Mucosa of descending colon (tissue), 3 donors: Measurements from ENCODE around the gene FGR. TPM values are rescaled to one million over a fixed set of nuclear protein-coding genes. Genes with fewer than 3 reads are reported as not detected.

Source experiments
- ATAC-seq: fragments of 200-7000 bp; cut with Tn5 transposase; one replicate; pipeline ENCODE4 v1.9.1; 2020; ENCODE audit warnings: mild to moderate bottlenecking, moderate library complexity
- DNase-seq, 3 donors: peaks; one replicate each; pipeline ENCODE4 v3.0.0-alpha.2; 2020
- H3K36me3 ChIP-seq: fragments of 200-600 bp; one replicate; pipeline ENCODE4 v1.8.0; 2021; ENCODE audit warnings: low read depth, mild to moderate bottlenecking
- H3K4me1 ChIP-seq: fragments of 200-600 bp; one replicate; pipeline ENCODE4 v1.8.0; 2021; ENCODE audit warnings: low read depth, mild to moderate bottlenecking
- H3K4me3 ChIP-seq: fragments of 200-600 bp; one replicate; pipeline ENCODE4 v1.8.0; 2021; ENCODE audit warnings: mild to moderate bottlenecking
- H3K9me3 ChIP-seq: fragments of 200-600 bp; one replicate; pipeline ENCODE4 v1.8.0; 2021; ENCODE audit warnings: mild to moderate bottlenecking
- CTCF ChIP-seq: fragments of 200-600 bp; IDR thresholded peaks from one replicate; pipeline ENCODE4 v1.8.0; 2022; ENCODE audit warnings: antibody characterized with exemption, mild to moderate bottlenecking
- intact Hi-C, 2 donors: fragments of 100-400 bp; cut with DNase I in 1 of 2; cut with micrococcal nuclease in 1 of 2; formaldehyde crosslinking; loops; one replicate each; pipeline versions ENCODE4 v1.11.0 to v1.11.1; 2022; cut with DNase I, micrococcal nuclease
- total RNA-seq, 3 donors: library from RNA; stranded (reverse); fragmentation: NEBNext Ultra II Directional in 2 of 3; extraction: Animal tissue kit (Norgen Biotek cat#: 25700) in 2 of 3; gene quantifications; one replicate each; pipeline versions ENCODE4 v1.2.1 to v1.2.4, GENCODE V29; 2021 to 2023
- donor health status: DM: no; HTN: no; CAD: no; lungs with moderate emphysema.
- donor health status: DM: no; HTN: no; CAD: no.
- donor health status: DM: no; HTN: yes; CAD: no.

Gene FGR
- total RNA-seq, 3 donors from 2014 or later, result 2.3 to 5.7 (median 5.3) TPM

- no peak for TF ChIP-seq CTCF
- ATAC-seq (no peak), DNase-seq (peak in 1 of 3 donors; percentile 21)
- H3K4me1 ChIP-seq, result peaks cover 24% of the 10 kb centered on the region
- H3K9me3 ChIP-seq, result no peaks in the 10 kb centered on the region
- H3K36me3 ChIP-seq, result no peaks in the 10 kb centered on the region
- intact Hi-C loops, result loop anchor here (5.0 to 10.0 kb wide), 3 partner anchors 43 to 198 kb away; no protein-coding TSS in a partner anchor
- H3K4me3 ChIP-seq, result no peak overlapping the region
Observed at GRCh38 chr1:27600498-27601175, 34.3 kb downstream of the FGR start.

GRCh38 chr1:27599605-27600497 lies 35.1 kb downstream of the FGR start:
- H3K9me3 ChIP-seq, result no peaks in the 10 kb centered on the region
- ATAC-seq, result no peak
- H3K4me1 ChIP-seq, result peaks cover 24% of the 10 kb centered on the region
- H3K4me3 ChIP-seq, result no peak overlapping the region
- no peaks in the 10 kb centered on the region for H3K36me3 ChIP-seq
- intact Hi-C loops, result loop anchor here (5.0 to 10.0 kb wide), 3 partner anchors 43 to 198 kb away; no protein-coding TSS in a partner anchor
- no peak for TF ChIP-seq CTCF
- DNase-seq, result no peak

- intact Hi-C loops, result no loop called here
- no peak for TF ChIP-seq CTCF
- Histone ChIP-seq H3K36me3 (no peaks in the 10 kb centered on the region), H3K9me3 (no peaks in the 10 kb centered on the region), H3K4me3 (no peak overlapping the region), H3K4me1 (peaks cover 24% of the 10 kb centered on the region)
- DNase-seq (no peak), ATAC-seq (no peak)
Observed at GRCh38 chr1:27598902-27599528, 36.0 kb downstream of the FGR start.

- Histone ChIP-seq H3K4me1 (peaks cover 24% of the 10 kb centered on the region), H3K4me3 (no peak overlapping the region), H3K9me3 (no peaks in the 10 kb centered on the region), H3K36me3 (no peaks in the 10 kb centered on the region)
- no peak for TF ChIP-seq CTCF
- no peak for ATAC-seq
- no peak for DNase-seq
- intact Hi-C loops, result no loop called here
Observed at GRCh38 chr1:27598295-27598687, 36.7 kb downstream of the FGR start.

GRCh38 chr1:27597516-27598294 lies 37.3 kb downstream of the FGR start:
- Histone ChIP-seq H3K36me3 (no peaks in the 10 kb centered on the region), H3K4me3 (no peak overlapping the region), H3K4me1 (peaks cover 24% of the 10 kb centered on the region), H3K9me3 (no peaks in the 10 kb centered on the region)
- ATAC-seq (no peak), DNase-seq (no peak)
- intact Hi-C loops, result no loop called here
- no peak for TF ChIP-seq CTCF
